IPS DF 4.7 (cell line): Measurements from ENCODE around the gene DNMT3L.
"Not testable (repeated sequence)": the region's sequence is repeated elsewhere in the genome, so short reads cannot be mapped to it uniquely, and the experiment has no call there.

ENCODE experiments used
- DNase-seq: peaks from one replicate; pipeline ENCODE4 v3.0.0-alpha.2; 2013; ENCODE audit warnings: low spot score; ENCODE audit errors: extremely low read depth

Gene DNMT3L

GRCh38 chr21:44249204-44250037 lies 12.3 kb downstream of the DNMT3L start:
- DNase-seq, result not testable (repeated sequence)

GRCh38 chr21:44247904-44248303 lies 13.8 kb downstream of the DNMT3L start:
- DNase-seq, result not testable (repeated sequence)

- DNase-seq, result not testable (repeated sequence)
Observed at GRCh38 chr21:44243980-44244379, 17.7 kb downstream of the DNMT3L start.

GRCh38 chr21:44241281-44241680 lies 20.4 kb downstream of the DNMT3L start:
- not testable (repeated sequence) for DNase-seq

GRCh38 chr21:44240842-44241241 lies 20.9 kb downstream of the DNMT3L start, which contains the start of gene ICOSLG:
Gene ICOSLG (minus strand): TSS chr21:44240943. CDS start chr21:44240817, 126 bp downstream.
- not testable (repeated sequence) for DNase-seq

- DNase-seq, result not testable (repeated sequence)
Observed at GRCh38 chr21:44240353-44240752, 21.3 kb downstream of the DNMT3L start.

GRCh38 chr21:44229561-44229960 lies 32.1 kb downstream of the DNMT3L start:
- not testable (repeated sequence) for DNase-seq

- DNase-seq, result not testable (repeated sequence)
Observed at GRCh38 chr21:44228109-44228508, 33.6 kb downstream of the DNMT3L start.

- not testable (repeated sequence) for DNase-seq
Observed at GRCh38 chr21:44227614-44228013, 34.1 kb downstream of the DNMT3L start.

- DNase-seq, result not testable (repeated sequence)
Observed at GRCh38 chr21:44225605-44226004, 36.1 kb downstream of the DNMT3L start.

- DNase-seq, result not testable (repeated sequence)
Observed at GRCh38 chr21:44223334-44223733, 38.4 kb downstream of the DNMT3L start.

GRCh38 chr21:44220674-44221073 lies 41.0 kb downstream of the DNMT3L start:
- DNase-seq, result not testable (repeated sequence)

- DNase-seq, result not testable (repeated sequence)
Observed at GRCh38 chr21:44218461-44218860, 43.2 kb downstream of the DNMT3L start.

- DNase-seq, result not testable (repeated sequence)
Observed at GRCh38 chr21:44211978-44212377, 49.7 kb downstream of the DNMT3L start.

- DNase-seq, result not testable (repeated sequence)
Observed at GRCh38 chr21:44211574-44211973, 50.1 kb downstream of the DNMT3L start.

- not testable (repeated sequence) for DNase-seq
Observed at GRCh38 chr21:44207860-44208646, 53.6 kb downstream of the DNMT3L start.

GRCh38 chr21:44206698-44207676 lies 54.7 kb downstream of the DNMT3L start:
- not testable (repeated sequence) for DNase-seq

GRCh38 chr21:44206187-44206586 lies 55.5 kb downstream of the DNMT3L start:
- DNase-seq, result not testable (repeated sequence)

- not testable (repeated sequence) for DNase-seq
Observed at GRCh38 chr21:44202590-44203299, 59.0 kb downstream of the DNMT3L start.

GRCh38 chr21:44199997-44200396 lies 61.7 kb downstream of the DNMT3L start:
- DNase-seq, result not testable (repeated sequence)
